ENCODE data around the gene INSC.

DNA sequence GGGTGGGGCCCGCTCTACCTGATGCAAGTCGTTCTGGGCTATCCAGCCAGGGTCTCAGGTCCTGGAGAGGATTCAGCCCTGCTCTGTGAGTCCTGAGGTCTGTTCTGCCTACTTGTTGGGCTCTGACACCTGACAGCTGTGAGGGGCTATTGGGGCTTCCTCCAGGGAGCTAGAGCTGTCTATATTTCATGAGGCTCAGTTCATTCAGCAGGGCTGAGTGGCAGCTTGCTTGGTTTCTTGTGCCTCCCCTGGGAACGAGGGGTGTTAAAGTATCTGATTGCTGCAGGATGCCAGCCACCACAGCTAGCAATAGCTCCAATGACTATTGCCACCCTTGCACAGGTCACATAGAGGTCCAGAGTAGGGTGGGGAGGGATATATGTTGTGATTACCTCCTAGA is 26.7 kb downstream of the INSC start:
- TF ChIP-seq, protein P1, sequence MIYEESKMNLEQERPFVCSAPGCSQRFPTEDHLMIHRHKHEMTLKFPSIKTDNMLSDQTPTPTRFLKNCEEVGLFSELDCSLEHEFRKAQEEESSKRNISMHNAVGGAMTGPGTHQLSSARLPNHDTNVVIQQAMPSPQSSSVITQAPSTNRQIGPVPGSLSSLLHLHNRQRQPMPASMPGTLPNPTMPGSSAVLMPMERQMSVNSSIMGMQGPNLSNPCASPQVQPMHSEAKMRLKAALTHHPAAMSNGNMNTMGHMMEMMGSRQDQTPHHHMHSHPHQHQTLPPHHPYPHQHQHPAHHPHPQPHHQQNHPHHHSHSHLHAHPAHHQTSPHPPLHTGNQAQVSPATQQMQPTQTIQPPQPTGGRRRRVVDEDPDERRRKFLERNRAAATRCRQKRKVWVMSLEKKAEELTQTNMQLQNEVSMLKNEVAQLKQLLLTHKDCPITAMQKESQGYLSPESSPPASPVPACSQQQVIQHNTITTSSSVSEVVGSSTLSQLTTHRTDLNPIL (CRISPR knock-in tag; IDR thresholded peaks at IDR 0.05; ENCODE audit: low read depth): no peak
- TF ChIP-seq, protein P2, sequence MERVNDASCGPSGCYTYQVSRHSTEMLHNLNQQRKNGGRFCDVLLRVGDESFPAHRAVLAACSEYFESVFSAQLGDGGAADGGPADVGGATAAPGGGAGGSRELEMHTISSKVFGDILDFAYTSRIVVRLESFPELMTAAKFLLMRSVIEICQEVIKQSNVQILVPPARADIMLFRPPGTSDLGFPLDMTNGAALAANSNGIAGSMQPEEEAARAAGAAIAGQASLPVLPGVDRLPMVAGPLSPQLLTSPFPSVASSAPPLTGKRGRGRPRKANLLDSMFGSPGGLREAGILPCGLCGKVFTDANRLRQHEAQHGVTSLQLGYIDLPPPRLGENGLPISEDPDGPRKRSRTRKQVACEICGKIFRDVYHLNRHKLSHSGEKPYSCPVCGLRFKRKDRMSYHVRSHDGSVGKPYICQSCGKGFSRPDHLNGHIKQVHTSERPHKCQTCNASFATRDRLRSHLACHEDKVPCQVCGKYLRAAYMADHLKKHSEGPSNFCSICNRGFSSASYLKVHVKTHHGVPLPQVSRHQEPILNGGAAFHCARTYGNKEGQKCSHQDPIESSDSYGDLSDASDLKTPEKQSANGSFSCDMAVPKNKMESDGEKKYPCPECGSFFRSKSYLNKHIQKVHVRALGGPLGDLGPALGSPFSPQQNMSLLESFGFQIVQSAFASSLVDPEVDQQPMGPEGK (CRISPR knock-in tag; IDR thresholded peaks at IDR 0.05; ENCODE audit: borderline replicate concordance): no peak
- TF ChIP-seq ZNF70 (CRISPR knock-in tag; IDR thresholded peaks at IDR 0.05) (no peak), ISL1 (CRISPR knock-in tag; IDR thresholded peaks at IDR 0.05) (no peak), SNAI2 (CRISPR knock-in tag; IDR thresholded peaks at IDR 0.05) (no peak), ZFP3 (CRISPR knock-in tag; IDR thresholded peaks at IDR 0.05) (no peak), ZNF565 (CRISPR knock-in tag; conservative IDR thresholded peaks at IDR 0.05; ENCODE audit: low read depth) (no peak), CSDC2 (CRISPR knock-in tag; IDR thresholded peaks at IDR 0.05) (no peak), GLIS3 (CRISPR knock-in tag; IDR thresholded peaks at IDR 0.05) (no peak), ESRRG (CRISPR knock-in tag; IDR thresholded peaks at IDR 0.05) (no peak)
- TF ChIP-seq, protein P3, sequence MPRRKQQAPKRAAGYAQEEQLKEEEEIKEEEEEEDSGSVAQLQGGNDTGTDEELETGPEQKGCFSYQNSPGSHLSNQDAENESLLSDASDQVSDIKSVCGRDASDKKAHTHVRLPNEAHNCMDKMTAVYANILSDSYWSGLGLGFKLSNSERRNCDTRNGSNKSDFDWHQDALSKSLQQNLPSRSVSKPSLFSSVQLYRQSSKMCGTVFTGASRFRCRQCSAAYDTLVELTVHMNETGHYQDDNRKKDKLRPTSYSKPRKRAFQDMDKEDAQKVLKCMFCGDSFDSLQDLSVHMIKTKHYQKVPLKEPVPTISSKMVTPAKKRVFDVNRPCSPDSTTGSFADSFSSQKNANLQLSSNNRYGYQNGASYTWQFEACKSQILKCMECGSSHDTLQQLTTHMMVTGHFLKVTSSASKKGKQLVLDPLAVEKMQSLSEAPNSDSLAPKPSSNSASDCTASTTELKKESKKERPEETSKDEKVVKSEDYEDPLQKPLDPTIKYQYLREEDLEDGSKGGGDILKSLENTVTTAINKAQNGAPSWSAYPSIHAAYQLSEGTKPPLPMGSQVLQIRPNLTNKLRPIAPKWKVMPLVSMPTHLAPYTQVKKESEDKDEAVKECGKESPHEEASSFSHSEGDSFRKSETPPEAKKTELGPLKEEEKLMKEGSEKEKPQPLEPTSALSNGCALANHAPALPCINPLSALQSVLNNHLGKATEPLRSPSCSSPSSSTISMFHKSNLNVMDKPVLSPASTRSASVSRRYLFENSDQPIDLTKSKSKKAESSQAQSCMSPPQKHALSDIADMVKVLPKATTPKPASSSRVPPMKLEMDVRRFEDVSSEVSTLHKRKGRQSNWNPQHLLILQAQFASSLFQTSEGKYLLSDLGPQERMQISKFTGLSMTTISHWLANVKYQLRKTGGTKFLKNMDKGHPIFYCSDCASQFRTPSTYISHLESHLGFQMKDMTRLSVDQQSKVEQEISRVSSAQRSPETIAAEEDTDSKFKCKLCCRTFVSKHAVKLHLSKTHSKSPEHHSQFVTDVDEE (CRISPR knock-in tag; IDR thresholded peaks at IDR 0.05): no peak
